Measurements from ENCODE around the gene GPRASP2.
"Not testable (repeated sequence)": the region's sequence is repeated elsewhere in the genome, so short reads cannot be mapped to it uniquely, and the experiment has no call there.

The GPRASP2 gene

GRCh38 chrX:102708900-102709299, 3.3 kb upstream of the GPRASP2 start:
- DNase-seq: no peak
- no peak overlapping the region for H3K27ac ChIP-seq (ENCODE audit: insufficient read depth, low read length, poor library complexity, severe bottlenecking)
- peaks cover 3% of the 10 kb centered on the region for H3K27me3 ChIP-seq (replicated peaks; ENCODE audit: control insufficient read depth, insufficient read depth, low read length, poor library complexity, severe bottlenecking)
- no peak overlapping the region for H3K4me3 ChIP-seq (ENCODE audit: insufficient read depth, low read depth, low read length, poor library complexity, severe bottlenecking)
- peaks cover 5% of the 10 kb centered on the region for H3K4me1 ChIP-seq (ENCODE audit: control insufficient read depth, insufficient read depth, low read length, poor library complexity, severe bottlenecking)
- no peaks in the 10 kb centered on the region for H3K9me3 ChIP-seq (ENCODE audit: control insufficient read depth, low read length)
- no peaks in the 10 kb centered on the region for H3K36me3 ChIP-seq (ENCODE audit: control insufficient read depth, insufficient read depth, low read length)

GRCh38 chrX:102711872-102712215, 404 bp upstream of the GPRASP2 start:
- no peaks in the 10 kb centered on the region for H3K9me3 ChIP-seq (ENCODE audit: control insufficient read depth, low read length)
- DNase-seq: no peak
- no peak overlapping the region for H3K27ac ChIP-seq (ENCODE audit: insufficient read depth, low read length, poor library complexity, severe bottlenecking)
- peaks cover 3% of the 10 kb centered on the region for H3K27me3 ChIP-seq (replicated peaks; ENCODE audit: control insufficient read depth, insufficient read depth, low read length, poor library complexity, severe bottlenecking)
- H3K4me1 ChIP-seq (ENCODE audit: control insufficient read depth, insufficient read depth, low read length, poor library complexity, severe bottlenecking): peaks cover 5% of the 10 kb centered on the region
- no peak overlapping the region for H3K4me3 ChIP-seq (ENCODE audit: insufficient read depth, low read depth, low read length, poor library complexity, severe bottlenecking)
- H3K36me3 ChIP-seq (ENCODE audit: control insufficient read depth, insufficient read depth, low read length): no peaks in the 10 kb centered on the region

- Histone ChIP-seq H3K27me3 (replicated peaks; ENCODE audit: control insufficient read depth, insufficient read depth, low read length, poor library complexity, severe bottlenecking) (peaks cover 3% of the 10 kb centered on the region), H3K4me3 (ENCODE audit: insufficient read depth, low read depth, low read length, poor library complexity, severe bottlenecking) (peak overlapping the region; percentile 55), H3K27ac (ENCODE audit: insufficient read depth, low read length, poor library complexity, severe bottlenecking) (no peak overlapping the region), H3K36me3 (ENCODE audit: control insufficient read depth, insufficient read depth, low read length) (no peaks in the 10 kb centered on the region), H3K9me3 (ENCODE audit: control insufficient read depth, low read length) (no peaks in the 10 kb centered on the region), H3K4me1 (ENCODE audit: control insufficient read depth, insufficient read depth, low read length, poor library complexity, severe bottlenecking) (peaks cover 5% of the 10 kb centered on the region)
- DNase-seq: no peak
Observed at GRCh38 chrX:102712981-102713625, 855 bp downstream of the GPRASP2 start.

- Histone ChIP-seq H3K27ac (ENCODE audit: insufficient read depth, low read length, poor library complexity, severe bottlenecking) (no peak overlapping the region), H3K27me3 (replicated peaks; ENCODE audit: control insufficient read depth, insufficient read depth, low read length, poor library complexity, severe bottlenecking) (peaks cover 3% of the 10 kb centered on the region), H3K9me3 (ENCODE audit: control insufficient read depth, low read length) (no peaks in the 10 kb centered on the region), H3K4me3 (ENCODE audit: insufficient read depth, low read depth, low read length, poor library complexity, severe bottlenecking) (no peak overlapping the region), H3K36me3 (ENCODE audit: control insufficient read depth, insufficient read depth, low read length) (no peaks in the 10 kb centered on the region), H3K4me1 (ENCODE audit: control insufficient read depth, insufficient read depth, low read length, poor library complexity, severe bottlenecking) (no peaks in the 10 kb centered on the region)
- no peak for DNase-seq
Observed at GRCh38 chrX:102714994-102715393, 2.7 kb downstream of the GPRASP2 start.

- H3K9me3 ChIP-seq (ENCODE audit: control insufficient read depth, low read length): no peaks in the 10 kb centered on the region
- no peak for DNase-seq
- no peak overlapping the region for H3K4me3 ChIP-seq (ENCODE audit: insufficient read depth, low read depth, low read length, poor library complexity, severe bottlenecking)
- H3K36me3 ChIP-seq (ENCODE audit: control insufficient read depth, insufficient read depth, low read length): no peaks in the 10 kb centered on the region
- no peak overlapping the region for H3K27ac ChIP-seq (ENCODE audit: insufficient read depth, low read length, poor library complexity, severe bottlenecking)
- peaks cover 3% of the 10 kb centered on the region for H3K4me1 ChIP-seq (ENCODE audit: control insufficient read depth, insufficient read depth, low read length, poor library complexity, severe bottlenecking)
- peaks cover 3% of the 10 kb centered on the region for H3K27me3 ChIP-seq (replicated peaks; ENCODE audit: control insufficient read depth, insufficient read depth, low read length, poor library complexity, severe bottlenecking)
Observed at GRCh38 chrX:102715967-102716366, 3.7 kb downstream of the GPRASP2 start.

- no peaks in the 10 kb centered on the region for H3K9me3 ChIP-seq (ENCODE audit: control insufficient read depth, low read length)
- peaks cover 3% of the 10 kb centered on the region for H3K4me1 ChIP-seq (ENCODE audit: control insufficient read depth, insufficient read depth, low read length, poor library complexity, severe bottlenecking)
- no peaks in the 10 kb centered on the region for H3K27me3 ChIP-seq (replicated peaks; ENCODE audit: control insufficient read depth, insufficient read depth, low read length, poor library complexity, severe bottlenecking)
- no peak within 1 kb of the TSS for H3K27ac ChIP-seq (ENCODE audit: insufficient read depth, low read length, poor library complexity, severe bottlenecking)
- H3K4me3 ChIP-seq (ENCODE audit: insufficient read depth, low read depth, low read length, poor library complexity, severe bottlenecking): peak within 1 kb of the TSS; percentile 43
- peak; percentile 18 to 58 (median 56) for DNase-seq
- H3K36me3 ChIP-seq (ENCODE audit: control insufficient read depth, insufficient read depth, low read length): no peaks in the 10 kb centered on the region
Observed at GRCh38 chrX:102720237-102721168, 8.3 kb downstream of the GPRASP2 start, which contains the start of gene GPRASP3. GPRASP3 (plus strand) TSS chrX:102720743; CDS start chrX:102748996, 28,253 bp downstream.

- not testable (repeated sequence) for H3K36me3 ChIP-seq (ENCODE audit: control insufficient read depth, insufficient read depth, low read length); H3K27me3 ChIP-seq (replicated peaks; ENCODE audit: control insufficient read depth, insufficient read depth, low read length, poor library complexity, severe bottlenecking); H3K9me3 ChIP-seq (ENCODE audit: control insufficient read depth, low read length); H3K4me1 ChIP-seq (ENCODE audit: control insufficient read depth, insufficient read depth, low read length, poor library complexity, severe bottlenecking); DNase-seq; H3K27ac ChIP-seq (ENCODE audit: insufficient read depth, low read length, poor library complexity, severe bottlenecking)
- peak overlapping the region; percentile 43 for H3K4me3 ChIP-seq (ENCODE audit: insufficient read depth, low read depth, low read length, poor library complexity, severe bottlenecking)
Observed at GRCh38 chrX:102721169-102721506, 8.9 kb downstream of the GPRASP2 start.

- Histone ChIP-seq H3K4me1 (ENCODE audit: control insufficient read depth, insufficient read depth, low read length, poor library complexity, severe bottlenecking) (peaks cover 3% of the 10 kb centered on the region), H3K9me3 (ENCODE audit: control insufficient read depth, low read length) (no peaks in the 10 kb centered on the region), H3K4me3 (ENCODE audit: insufficient read depth, low read depth, low read length, poor library complexity, severe bottlenecking) (no peak overlapping the region), H3K27me3 (replicated peaks; ENCODE audit: control insufficient read depth, insufficient read depth, low read length, poor library complexity, severe bottlenecking) (no peaks in the 10 kb centered on the region), H3K36me3 (ENCODE audit: control insufficient read depth, insufficient read depth, low read length) (no peaks in the 10 kb centered on the region), H3K27ac (ENCODE audit: insufficient read depth, low read length, poor library complexity, severe bottlenecking) (no peak overlapping the region)
- DNase-seq: no peak
Observed at GRCh38 chrX:102723456-102723855, 11.2 kb downstream of the GPRASP2 start.

GRCh38 chrX:102727761-102728160, 15.5 kb downstream of the GPRASP2 start:
- no peaks in the 10 kb centered on the region for H3K36me3 ChIP-seq (ENCODE audit: control insufficient read depth, insufficient read depth, low read length)
- no peaks in the 10 kb centered on the region for H3K4me1 ChIP-seq (ENCODE audit: control insufficient read depth, insufficient read depth, low read length, poor library complexity, severe bottlenecking)
- DNase-seq: no peak
- no peaks in the 10 kb centered on the region for H3K9me3 ChIP-seq (ENCODE audit: control insufficient read depth, low read length)
- H3K4me3 ChIP-seq (ENCODE audit: insufficient read depth, low read depth, low read length, poor library complexity, severe bottlenecking): no peak overlapping the region
- no peaks in the 10 kb centered on the region for H3K27me3 ChIP-seq (replicated peaks; ENCODE audit: control insufficient read depth, insufficient read depth, low read length, poor library complexity, severe bottlenecking)
- H3K27ac ChIP-seq (ENCODE audit: insufficient read depth, low read length, poor library complexity, severe bottlenecking): no peak overlapping the region

GRCh38 chrX:102728646-102729045, 16.4 kb downstream of the GPRASP2 start:
- no peaks in the 10 kb centered on the region for H3K36me3 ChIP-seq (ENCODE audit: control insufficient read depth, insufficient read depth, low read length)
- H3K4me3 ChIP-seq (ENCODE audit: insufficient read depth, low read depth, low read length, poor library complexity, severe bottlenecking): no peak overlapping the region
- H3K9me3 ChIP-seq (ENCODE audit: control insufficient read depth, low read length): no peaks in the 10 kb centered on the region
- no peaks in the 10 kb centered on the region for H3K4me1 ChIP-seq (ENCODE audit: control insufficient read depth, insufficient read depth, low read length, poor library complexity, severe bottlenecking)
- no peak for DNase-seq
- H3K27ac ChIP-seq (ENCODE audit: insufficient read depth, low read length, poor library complexity, severe bottlenecking): no peak overlapping the region
- no peaks in the 10 kb centered on the region for H3K27me3 ChIP-seq (replicated peaks; ENCODE audit: control insufficient read depth, insufficient read depth, low read length, poor library complexity, severe bottlenecking)
